Gastroesophageal sphincter (tissue), 3 donors: Measurements from ENCODE around the gene BCORL1.

Experiments used
- POLR2A ChIP-seq, 2 donors: fragments of 450-650 bp; IDR thresholded peaks; one replicate each; pipeline ENCODE4 v1.6.1; 2017; ENCODE audit warnings: antibody characterized with exemption in 2 of 2, mild to moderate bottlenecking in 2 of 2, moderate library complexity in 1 of 2
- POLR2AphosphoS5 ChIP-seq: sonication (generic); formaldehyde crosslinking; IDR thresholded peaks from one replicate; pipeline ENCODE4 v1.6.1; 2017; ENCODE audit warnings: antibody characterized with exemption
- TF ChIP-seq, protein P1 (sequence below), 4 experiments: fragments of 200-600 bp in 2 of 4; fragments of 450-650 bp in 2 of 4; sonication (generic) in 1 of 4; IDR thresholded peaks; one replicate each; pipeline ENCODE4 v1.5.1; 2017 to 2019; ENCODE audit warnings: antibody characterized with exemption in 4 of 4, mild to moderate bottlenecking in 2 of 4, moderate library complexity in 2 of 4

DNA sequence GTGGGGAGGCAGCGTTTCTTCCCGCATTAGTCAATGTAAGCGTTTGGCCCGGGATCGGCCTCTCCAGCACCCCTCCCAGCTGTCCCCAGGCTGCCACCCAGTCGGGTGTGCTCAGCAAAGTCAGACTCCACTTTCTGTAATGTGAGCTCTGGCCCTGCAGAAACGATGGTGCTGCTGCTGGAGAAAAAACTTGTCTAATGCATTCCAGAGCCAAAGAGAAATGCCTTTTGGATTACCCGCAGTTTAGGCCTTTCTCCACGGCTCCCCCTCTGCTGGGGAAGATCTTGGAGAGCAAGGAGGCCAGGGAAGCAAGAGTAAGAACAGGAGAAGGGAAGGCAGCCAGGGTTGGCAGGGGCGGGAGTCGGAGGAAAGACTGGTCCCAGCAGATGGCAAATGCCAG lies 72.7 kb downstream of the BCORL1 start:
- peak; percentile 15 for TF ChIP-seq POLR2AphosphoS5
- TF ChIP-seq, protein P1, sequence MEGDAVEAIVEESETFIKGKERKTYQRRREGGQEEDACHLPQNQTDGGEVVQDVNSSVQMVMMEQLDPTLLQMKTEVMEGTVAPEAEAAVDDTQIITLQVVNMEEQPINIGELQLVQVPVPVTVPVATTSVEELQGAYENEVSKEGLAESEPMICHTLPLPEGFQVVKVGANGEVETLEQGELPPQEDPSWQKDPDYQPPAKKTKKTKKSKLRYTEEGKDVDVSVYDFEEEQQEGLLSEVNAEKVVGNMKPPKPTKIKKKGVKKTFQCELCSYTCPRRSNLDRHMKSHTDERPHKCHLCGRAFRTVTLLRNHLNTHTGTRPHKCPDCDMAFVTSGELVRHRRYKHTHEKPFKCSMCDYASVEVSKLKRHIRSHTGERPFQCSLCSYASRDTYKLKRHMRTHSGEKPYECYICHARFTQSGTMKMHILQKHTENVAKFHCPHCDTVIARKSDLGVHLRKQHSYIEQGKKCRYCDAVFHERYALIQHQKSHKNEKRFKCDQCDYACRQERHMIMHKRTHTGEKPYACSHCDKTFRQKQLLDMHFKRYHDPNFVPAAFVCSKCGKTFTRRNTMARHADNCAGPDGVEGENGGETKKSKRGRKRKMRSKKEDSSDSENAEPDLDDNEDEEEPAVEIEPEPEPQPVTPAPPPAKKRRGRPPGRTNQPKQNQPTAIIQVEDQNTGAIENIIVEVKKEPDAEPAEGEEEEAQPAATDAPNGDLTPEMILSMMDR (IDR thresholded peaks at IDR 0.05) = no peak
- TF ChIP-seq POLR2A (IDR thresholded peaks at IDR 0.05) = no peak
